OCI-LY3 (cell line): ENCODE measurements around the gene PRM3.
"Not testable (repeated sequence)": the region's sequence is repeated elsewhere in the genome, so short reads cannot be mapped to it uniquely, and the experiment has no call there.

ENCODE experiments used
- H2AFZ ChIP-seq: fragments of 200-600, 300-600 bp; shearing (Covaris generic); 2 replicates; pipeline ENCODE4 v1.6.0; 2014; ENCODE audit warnings: antibody characterized with exemption, low read depth, low read length
- H3K27ac ChIP-seq: fragments of 200-600, 300-600 bp; sonication (generic); 2 replicates; pipeline ENCODE4 v1.5.1; 2014; ENCODE audit warnings: mild to moderate bottlenecking, low read length, moderate library complexity, mixed read lengths
- H3K27me3 ChIP-seq: fragments of 200-600, 300-600 bp; sonication (generic); 2 replicates; pipeline ENCODE4 v1.6.1; 2014; ENCODE audit warnings: low read depth, low read length, mixed read lengths
- H3K36me3 ChIP-seq: fragments of 200-600, 300-600 bp; sonication (generic); replicated peaks from 2 replicates; pipeline ENCODE3; 2014; ENCODE audit warnings: low read depth, low read length, mixed read lengths
- H3K4me1 ChIP-seq: fragments of 300-600, 200-600 bp; sonication (generic); 2 replicates; pipeline ENCODE4 v1.6.1; 2014; ENCODE audit warnings: low read length, mixed read lengths
- H3K4me2 ChIP-seq: fragments of 200-600, 300-600 bp; sonication (generic); 2 replicates; pipeline ENCODE4 v1.6.1; 2014; ENCODE audit warnings: low read length, mixed read lengths
- H3K4me3 ChIP-seq: fragments of 300-600, 200-600 bp; sonication (generic); 2 replicates; pipeline ENCODE4 v1.5.1; 2014; ENCODE audit warnings: antibody characterized with exemption, mild to moderate bottlenecking, low read length, moderate library complexity
- H3K79me2 ChIP-seq: fragments of 300-600, 200-600 bp; shearing (Covaris generic); 2 replicates; pipeline ENCODE4 v1.6.1; 2014; ENCODE audit warnings: mild to moderate bottlenecking, low read length, mixed read lengths
- H3K9ac ChIP-seq: fragments of 300-600, 200-600 bp; shearing (Covaris generic); 2 replicates; pipeline ENCODE4 v1.6.0; 2014; ENCODE audit warnings: mild to moderate bottlenecking, low read length, moderate library complexity
- H3K9me3 ChIP-seq: fragments of 200-600, 300-600 bp; shearing (Covaris generic); 2 replicates; pipeline ENCODE4 v1.6.1; 2014; ENCODE audit warnings: low read length, mixed read lengths; ENCODE audit not compliant: insufficient read depth
- H4K20me1 ChIP-seq: fragments of 200-600, 300-600 bp; sonication (generic); 2 replicates; pipeline ENCODE4 v1.6.1; 2016; ENCODE audit warnings: low read length, mixed read lengths; ENCODE audit not compliant: insufficient read depth
- EZH2phosphoT487 ChIP-seq: fragments of 200-600 bp; shearing (Covaris generic); IDR thresholded peaks from 2 replicates; pipeline ENCODE4 v1.6.1; 2018; ENCODE audit warnings: antibody characterized with exemption, mixed run types, low read depth
- TF ChIP-seq, protein P1 (sequence below): fragments of 200-600, 300-600 bp; sonication (generic); IDR thresholded peaks from 2 replicates; pipeline ENCODE4 v1.5.1; 2014; ENCODE audit warnings: antibody characterized with exemption, low read length, low read depth

The PRM3 gene

GRCh38 chr16:11302977-11303376 is 29.5 kb upstream of the PRM3 start:
- Histone ChIP-seq H3K4me3 (no peak overlapping the region), H3K27ac (no peak overlapping the region)
- TF ChIP-seq, protein P1, sequence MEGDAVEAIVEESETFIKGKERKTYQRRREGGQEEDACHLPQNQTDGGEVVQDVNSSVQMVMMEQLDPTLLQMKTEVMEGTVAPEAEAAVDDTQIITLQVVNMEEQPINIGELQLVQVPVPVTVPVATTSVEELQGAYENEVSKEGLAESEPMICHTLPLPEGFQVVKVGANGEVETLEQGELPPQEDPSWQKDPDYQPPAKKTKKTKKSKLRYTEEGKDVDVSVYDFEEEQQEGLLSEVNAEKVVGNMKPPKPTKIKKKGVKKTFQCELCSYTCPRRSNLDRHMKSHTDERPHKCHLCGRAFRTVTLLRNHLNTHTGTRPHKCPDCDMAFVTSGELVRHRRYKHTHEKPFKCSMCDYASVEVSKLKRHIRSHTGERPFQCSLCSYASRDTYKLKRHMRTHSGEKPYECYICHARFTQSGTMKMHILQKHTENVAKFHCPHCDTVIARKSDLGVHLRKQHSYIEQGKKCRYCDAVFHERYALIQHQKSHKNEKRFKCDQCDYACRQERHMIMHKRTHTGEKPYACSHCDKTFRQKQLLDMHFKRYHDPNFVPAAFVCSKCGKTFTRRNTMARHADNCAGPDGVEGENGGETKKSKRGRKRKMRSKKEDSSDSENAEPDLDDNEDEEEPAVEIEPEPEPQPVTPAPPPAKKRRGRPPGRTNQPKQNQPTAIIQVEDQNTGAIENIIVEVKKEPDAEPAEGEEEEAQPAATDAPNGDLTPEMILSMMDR = no peak
- TF ChIP-seq EZH2phosphoT487 = no peak

GRCh38 chr16:11301645-11302501 is 28.4 kb upstream of the PRM3 start:
- Histone ChIP-seq H3K9me3 (no peaks in the 10 kb centered on the region), H3K27me3 (no peaks in the 10 kb centered on the region), H2AFZ (no peak overlapping the region), H3K36me3 (no peaks in the 10 kb centered on the region), H3K27ac (no peak overlapping the region), H3K4me1 (peaks cover 30% of the 10 kb centered on the region), H3K4me2 (no peak overlapping the region), H4K20me1 (no peaks in the 10 kb centered on the region), H3K9ac (no peak overlapping the region), H3K79me2 (no peaks in the 10 kb centered on the region), H3K4me3 (no peak overlapping the region)
- TF ChIP-seq, protein P1 = no peak
- TF ChIP-seq EZH2phosphoT487 = no peak

More at GRCh38 chr16:11302977-11303376, 29.5 kb upstream of the PRM3 start:
- Histone ChIP-seq H3K36me3 (no peaks in the 10 kb centered on the region), H3K4me2 (no peak overlapping the region), H4K20me1 (no peaks in the 10 kb centered on the region), H2AFZ (no peak overlapping the region), H3K27me3 (no peaks in the 10 kb centered on the region), H3K79me2 (no peaks in the 10 kb centered on the region), H3K4me1 (peaks cover 20% of the 10 kb centered on the region), H3K9ac (no peak overlapping the region), H3K9me3 (no peaks in the 10 kb centered on the region)

GRCh38 chr16:11300560-11300892 is 27.1 kb upstream of the PRM3 start:
- Histone ChIP-seq H3K79me2 (no peaks in the 10 kb centered on the region), H3K36me3 (no peaks in the 10 kb centered on the region), H3K4me2 (no peak overlapping the region), H3K4me1 (peaks cover 40% of the 10 kb centered on the region), H3K9me3 (no peaks in the 10 kb centered on the region), H3K4me3 (no peak overlapping the region), H3K27me3 (no peaks in the 10 kb centered on the region), H2AFZ (no peak overlapping the region), H4K20me1 (no peaks in the 10 kb centered on the region), H3K9ac (no peak overlapping the region), H3K27ac (no peak overlapping the region)
- TF ChIP-seq, protein P1 = no peak
- TF ChIP-seq EZH2phosphoT487 = no peak

- no peak overlapping the region for H3K9ac ChIP-seq
- H3K79me2 ChIP-seq = no peaks in the 10 kb centered on the region
- H3K4me3 ChIP-seq = no peak overlapping the region
- H3K27me3 ChIP-seq = no peaks in the 10 kb centered on the region
- H3K4me1 ChIP-seq = peaks cover 40% of the 10 kb centered on the region
- H4K20me1 ChIP-seq = no peaks in the 10 kb centered on the region
- no peaks in the 10 kb centered on the region for H3K9me3 ChIP-seq
- no peak for TF ChIP-seq EZH2phosphoT487
- TF ChIP-seq, protein P1 = no peak
- H2AFZ ChIP-seq = no peak overlapping the region
- H3K36me3 ChIP-seq = no peaks in the 10 kb centered on the region
- H3K27ac ChIP-seq = no peak overlapping the region
- no peak overlapping the region for H3K4me2 ChIP-seq
Observed at GRCh38 chr16:11299865-11300559, 26.6 kb upstream of the PRM3 start.

DNA sequence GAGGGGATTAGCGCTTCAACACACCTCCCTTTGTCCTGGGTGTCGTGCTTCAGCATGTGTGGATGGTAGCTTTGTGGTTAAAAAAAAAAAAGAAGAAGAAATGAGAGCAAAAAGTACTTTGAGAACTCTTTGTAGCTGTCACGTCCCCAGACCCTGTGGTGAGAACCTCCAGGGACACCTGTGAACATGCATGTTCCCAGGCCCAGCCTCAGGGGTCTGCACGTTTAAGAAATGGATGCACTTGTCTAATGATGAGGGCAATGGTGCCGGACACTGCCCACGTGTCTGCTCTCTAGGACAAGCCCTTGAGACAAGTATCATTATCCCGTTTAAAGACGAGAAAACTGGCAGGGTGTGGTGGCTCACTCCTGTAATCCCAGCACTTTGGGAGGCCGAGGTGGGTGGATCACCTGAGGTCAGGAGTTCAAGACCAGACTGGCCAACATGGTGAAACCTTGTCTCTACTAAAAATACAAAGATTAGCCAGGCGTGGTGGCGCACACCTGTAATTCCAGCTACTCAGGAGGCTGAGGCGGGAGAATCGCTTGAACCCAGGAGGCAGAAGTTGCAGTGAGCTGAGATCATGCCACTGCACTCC is 25.6 kb upstream of the PRM3 start:
- not testable (repeated sequence) for H4K20me1 ChIP-seq, H3K27ac ChIP-seq, H3K9ac ChIP-seq, H2AFZ ChIP-seq, H3K79me2 ChIP-seq, H3K27me3 ChIP-seq, H3K9me3 ChIP-seq, H3K4me3 ChIP-seq, H3K36me3 ChIP-seq
- H3K4me2 ChIP-seq = peak overlapping the region; percentile 19
- H3K4me1 ChIP-seq = peaks cover 40% of the 10 kb centered on the region
